Trophoblast cell (in vitro differentiated cells and primary cell): ENCODE measurements around the gene GARNL3.
A peak's percentile ranks its signal among the peaks of the same experiment; 100 is the strongest.

Experiments
- DNase-seq, 2 donors: peaks; one replicate each; pipeline ENCODE4 v3.0.0-alpha.2; 2016
- H2AFZ ChIP-seq: 2 replicates; pipeline ENCODE4 v1.6.1; 2013; ENCODE audit warnings: low read length, moderate library complexity, mild to moderate bottlenecking; ENCODE audit not compliant: insufficient read depth, poor library complexity
- H2AK5ac ChIP-seq: 2 replicates; pipeline ENCODE4 v1.6.1; 2013; ENCODE audit warnings: mild to moderate bottlenecking, low read length
- H2BK120ac ChIP-seq: 2 replicates; pipeline ENCODE4 v1.6.1; 2013; ENCODE audit warnings: low read length, mild to moderate bottlenecking, moderate library complexity; ENCODE audit not compliant: insufficient read depth, poor library complexity
- H2BK12ac ChIP-seq: 2 replicates; pipeline ENCODE4 v1.6.1; 2013; ENCODE audit warnings: mild to moderate bottlenecking, low read length, moderate library complexity
- H2BK5ac ChIP-seq: 2 replicates; pipeline ENCODE4 v1.6.1; 2013; ENCODE audit warnings: low read length, low read depth, moderate library complexity, mild to moderate bottlenecking; ENCODE audit not compliant: poor library complexity
- H3K14ac ChIP-seq: 2 replicates; pipeline ENCODE4 v1.6.1; 2013; ENCODE audit warnings: mild to moderate bottlenecking, low read length
- H3K18ac ChIP-seq: 2 replicates; pipeline ENCODE4 v1.6.1; 2013; ENCODE audit warnings: mild to moderate bottlenecking, low read length
- H3K23ac ChIP-seq: 2 replicates; pipeline ENCODE4 v1.6.1; 2013; ENCODE audit warnings: low read length
- H3K27ac ChIP-seq: 2 replicates; pipeline ENCODE4 v1.5.1; 2013; ENCODE audit warnings: low read depth, mild to moderate bottlenecking, inconsistent platforms, low read length, moderate library complexity
- H3K27me3 ChIP-seq: 2 replicates; pipeline ENCODE4 v1.6.1; 2013; ENCODE audit warnings: inconsistent platforms, mild to moderate bottlenecking, low read length, moderate library complexity; ENCODE audit not compliant: insufficient read depth
- H3K36me3 ChIP-seq, 2 experiments: 1 replicate in 1 of 2; 2 replicates in 1 of 2; pipeline ENCODE4 v1.6.1; 2013; ENCODE audit warnings: low read length in 2 of 2, mild to moderate bottlenecking in 2 of 2, moderate library complexity in 1 of 2; ENCODE audit not compliant: insufficient read depth in 2 of 2, control insufficient read depth in 1 of 2
- H3K4ac ChIP-seq: 2 replicates; pipeline ENCODE4 v1.6.1; 2013; ENCODE audit warnings: low read depth, mild to moderate bottlenecking, low read length, moderate library complexity
- H3K4me1 ChIP-seq, 2 experiments: 1 replicate in 1 of 2; 2 replicates in 1 of 2; pipeline ENCODE4 v1.6.1; 2013; ENCODE audit warnings: low read length in 2 of 2, mild to moderate bottlenecking in 2 of 2, moderate library complexity in 1 of 2; ENCODE audit not compliant: insufficient read depth in 2 of 2, control insufficient read depth in 1 of 2
- H3K4me2 ChIP-seq: 2 replicates; pipeline ENCODE4 v1.6.1; 2013; ENCODE audit warnings: inconsistent platforms, mild to moderate bottlenecking, low read length, moderate library complexity
- H3K4me3 ChIP-seq: 2 replicates; pipeline ENCODE4 v1.5.1; 2013; ENCODE audit warnings: mild to moderate bottlenecking, low read depth, low read length, inconsistent platforms
- H3K79me1 ChIP-seq: one replicate; pipeline ENCODE4 v1.6.1; 2013; ENCODE audit warnings: low read length
- H3K79me2 ChIP-seq: 2 replicates; pipeline ENCODE4 v1.6.1; 2013; ENCODE audit warnings: low read length, mild to moderate bottlenecking; ENCODE audit not compliant: control insufficient read depth, insufficient read depth, poor library complexity
- H3K9ac ChIP-seq: 2 replicates; pipeline ENCODE4 v1.6.1; 2013; ENCODE audit warnings: mild to moderate bottlenecking, low read length
- H3K9me3 ChIP-seq: 2 replicates; pipeline ENCODE4 v1.6.1; 2013; ENCODE audit warnings: low read depth, mild to moderate bottlenecking, control low read depth, inconsistent platforms, low read length; ENCODE audit not compliant: insufficient read depth
- H4K12ac ChIP-seq: 2 replicates; pipeline ENCODE4 v1.6.1; 2013; ENCODE audit warnings: low read depth, mild to moderate bottlenecking, low read length, moderate library complexity
- H4K8ac ChIP-seq: 2 replicates; pipeline ENCODE4 v1.6.1; 2013; ENCODE audit warnings: low read depth, mild to moderate bottlenecking, low read length, moderate library complexity
- H4K91ac ChIP-seq: one replicate; pipeline ENCODE4 v1.6.1; 2013; ENCODE audit warnings: low read depth, mild to moderate bottlenecking, low read length, moderate library complexity
- WGBS: extraction: QIAGEN DNeasy Blood & Tissue Kit; methylation state at CpG from one replicate; pipeline ENCODE4 v1.1.7; 2013; ENCODE audit warnings: missing lambda C conversion rate; ENCODE audit not compliant: insufficient read length, insufficient coverage; ENCODE audit errors: extremely low coverage; 5-methylcytosine and 5-hydroxymethylcytosine counted together

GARNL3 gene

DNA sequence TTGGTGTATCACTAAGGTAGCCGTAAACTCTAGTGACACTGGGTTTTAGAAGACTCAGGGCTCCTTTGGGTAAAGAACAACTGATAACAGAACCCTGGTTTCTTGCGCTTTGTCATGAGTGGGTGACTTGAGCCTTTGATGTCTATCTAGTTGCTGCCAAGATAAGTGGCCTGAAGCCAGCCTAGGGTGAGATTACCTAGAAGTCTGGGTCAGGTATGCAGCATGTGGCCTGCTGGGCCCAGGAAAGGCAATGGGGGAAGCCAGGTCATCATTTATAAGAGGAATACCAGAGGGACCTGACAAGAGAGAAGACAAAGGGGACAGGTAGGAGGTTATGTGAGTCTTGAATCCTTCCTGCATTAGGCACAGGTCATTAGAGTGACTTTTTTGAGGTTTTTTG lies 23.2 kb upstream of the GARNL3 start:
- no peak overlapping the region for H3K14ac ChIP-seq
- no peaks in the 10 kb centered on the region for H3K27me3 ChIP-seq
- H3K4me2 ChIP-seq: no peak overlapping the region
- H4K8ac ChIP-seq: no peak overlapping the region
- no peak overlapping the region for H2BK5ac ChIP-seq
- DNase-seq: no peak
- no peaks in the 10 kb centered on the region for H3K79me2 ChIP-seq
- H3K4ac ChIP-seq: no peak overlapping the region
- no peaks in the 10 kb centered on the region for H3K36me3 ChIP-seq
- no peak overlapping the region for H2BK120ac ChIP-seq
- no CpG with 5 or more reads among the region's 2 CpGs for WGBS
- H3K18ac ChIP-seq: no peak overlapping the region
- no peaks in the 10 kb centered on the region for H3K79me1 ChIP-seq
- no peak overlapping the region for H3K9ac ChIP-seq
- H2AK5ac ChIP-seq: no peak overlapping the region
- peaks cover 13 to 14% of the 10 kb centered on the region in 2 experiments for H3K4me1 ChIP-seq
- H2BK12ac ChIP-seq: no peak overlapping the region
- H4K91ac ChIP-seq: no peak overlapping the region
- no peak overlapping the region for H3K23ac ChIP-seq
- H2AFZ ChIP-seq: no peak overlapping the region
- H4K12ac ChIP-seq: no peak overlapping the region
- H3K4me3 ChIP-seq: no peak overlapping the region
- H3K9me3 ChIP-seq: peaks cover 2% of the 10 kb centered on the region
- H3K27ac ChIP-seq: no peak overlapping the region

DNA sequence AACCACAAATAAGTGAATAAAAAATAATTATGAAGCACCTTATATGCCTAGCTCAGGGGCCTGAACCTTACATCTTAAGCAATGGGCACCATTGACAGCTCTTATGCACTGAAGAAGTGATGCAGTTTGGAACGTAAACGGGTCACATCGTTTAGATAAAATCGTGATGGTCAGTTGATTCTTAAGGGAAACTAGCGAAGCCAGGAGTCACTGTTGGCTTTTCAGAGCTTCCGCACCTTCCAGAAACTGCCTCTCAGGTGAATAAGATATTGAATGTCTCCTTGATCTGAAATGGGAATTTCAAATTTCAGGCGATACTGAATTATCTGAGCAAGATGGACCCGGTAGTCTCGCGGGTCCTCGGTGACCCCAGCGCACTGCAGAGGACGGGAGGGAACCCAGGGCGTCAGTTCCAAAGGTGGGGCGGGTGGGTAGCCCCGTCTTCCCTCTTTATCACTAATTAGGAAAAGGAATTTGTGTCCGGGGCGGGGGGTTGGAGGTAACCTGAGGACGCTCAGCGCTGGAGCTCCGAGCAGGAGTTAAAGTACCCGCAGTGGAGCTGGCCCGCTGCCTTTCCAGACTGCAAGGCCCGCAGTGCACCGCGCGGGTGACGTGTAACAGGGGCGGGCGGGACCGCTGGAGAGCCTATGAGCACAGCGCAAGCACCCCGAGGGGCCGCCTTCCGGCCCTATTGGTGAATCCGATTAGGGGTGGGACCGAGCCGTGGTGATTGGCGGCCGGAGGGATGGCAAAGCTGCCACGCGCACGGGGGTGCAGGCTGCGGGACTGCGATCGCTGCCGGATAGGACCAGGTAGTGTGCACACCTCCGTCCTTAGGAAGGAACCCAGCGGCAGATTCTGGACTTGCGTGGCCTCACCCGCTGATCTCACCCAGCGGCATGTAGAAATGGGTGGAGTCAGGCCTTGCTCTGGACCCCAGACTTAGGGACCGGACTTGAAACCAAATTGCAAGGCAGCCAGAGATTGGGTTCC lies 19.7 kb upstream of the GARNL3 start:
- no peak overlapping the region for H2BK12ac ChIP-seq

DNA sequence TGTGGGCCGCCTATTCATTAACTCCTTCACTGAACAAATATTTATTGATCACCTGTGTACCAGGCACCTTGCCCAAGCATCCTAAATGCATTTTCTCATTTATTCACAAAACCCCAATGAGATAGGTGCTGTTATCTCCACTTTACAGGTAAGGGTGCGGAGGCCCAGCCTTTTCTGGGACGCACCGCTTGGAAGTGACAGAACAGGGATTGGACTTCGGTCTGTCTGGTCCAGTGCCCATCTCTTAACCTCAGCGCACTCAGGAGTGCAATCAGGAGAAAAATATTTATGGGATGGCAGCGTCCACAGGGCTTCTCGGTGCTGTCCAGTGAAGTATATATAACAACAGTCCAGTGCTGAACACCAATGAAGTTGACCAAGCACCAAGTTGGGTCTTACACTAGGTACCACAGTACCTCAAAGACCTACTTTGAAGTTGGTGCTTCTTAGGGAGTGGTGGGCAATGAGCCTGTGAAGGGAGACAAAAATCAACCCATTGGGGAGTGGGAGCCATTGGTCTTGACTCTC lies 18.9 kb upstream of the GARNL3 start:
- H3K23ac ChIP-seq: no peak overlapping the region
- no peak for DNase-seq
- H3K4me2 ChIP-seq: peak overlapping the region; percentile 99
- no peak overlapping the region for H3K4ac ChIP-seq
- no peak overlapping the region for H2AK5ac ChIP-seq
- no peak overlapping the region for H2BK120ac ChIP-seq
- no peaks in the 10 kb centered on the region for H3K79me1 ChIP-seq
- H4K91ac ChIP-seq: no peak overlapping the region
- H3K27me3 ChIP-seq: no peaks in the 10 kb centered on the region
- no peak overlapping the region for H4K8ac ChIP-seq
- no peaks in the 10 kb centered on the region for H3K36me3 ChIP-seq
- H2AFZ ChIP-seq: peak overlapping the region; percentile 6
- peak overlapping the region; percentile 34 for H2BK12ac ChIP-seq
- H3K9me3 ChIP-seq: no peaks in the 10 kb centered on the region
- no CpG with 5 or more reads among the region's 8 CpGs for WGBS
- H3K4me3 ChIP-seq: no peak overlapping the region
- no peak overlapping the region for H2BK5ac ChIP-seq
- no peak overlapping the region for H3K14ac ChIP-seq
- H3K4me1 ChIP-seq: peaks cover 5 to 8% of the 10 kb centered on the region in 2 experiments
- no peak overlapping the region for H4K12ac ChIP-seq
- H3K18ac ChIP-seq: no peak overlapping the region
- H3K79me2 ChIP-seq: peaks cover 1% of the 10 kb centered on the region
- no peak overlapping the region for H3K27ac ChIP-seq
- H3K9ac ChIP-seq: no peak overlapping the region

More for the DNA sequence above, 19.7 kb upstream of the GARNL3 start:
- Histone ChIP-seq H3K23ac (no peak overlapping the region), H3K9ac (peak overlapping the region; percentile 59), H3K4me3 (peak overlapping the region; percentile 88), H4K8ac (peak overlapping the region; percentile 83), H3K79me2 (no peaks in the 10 kb centered on the region), H3K9me3 (peaks cover 2% of the 10 kb centered on the region), H4K91ac (peak overlapping the region; percentile 46), H3K36me3 (no peaks in the 10 kb centered on the region), H3K4me1 (peaks cover 5 to 10% of the 10 kb centered on the region in 2 experiments), H2AFZ (peak overlapping the region; percentile 98), H2BK120ac (no peak overlapping the region), H2AK5ac (no peak overlapping the region), H3K27me3 (no peaks in the 10 kb centered on the region), H3K79me1 (no peaks in the 10 kb centered on the region), H2BK5ac (no peak overlapping the region), H3K4ac (no peak overlapping the region), H3K4me2 (peak overlapping the region; percentile 99), H3K27ac (no peak overlapping the region), H4K12ac (peak overlapping the region; percentile 50), H3K18ac (no peak overlapping the region), H3K14ac (peak overlapping the region; percentile 32)
- WGBS: no CpG with 5 or more reads among the region's 53 CpGs
- DNase-seq: peak; percentile 98 to 99

DNA sequence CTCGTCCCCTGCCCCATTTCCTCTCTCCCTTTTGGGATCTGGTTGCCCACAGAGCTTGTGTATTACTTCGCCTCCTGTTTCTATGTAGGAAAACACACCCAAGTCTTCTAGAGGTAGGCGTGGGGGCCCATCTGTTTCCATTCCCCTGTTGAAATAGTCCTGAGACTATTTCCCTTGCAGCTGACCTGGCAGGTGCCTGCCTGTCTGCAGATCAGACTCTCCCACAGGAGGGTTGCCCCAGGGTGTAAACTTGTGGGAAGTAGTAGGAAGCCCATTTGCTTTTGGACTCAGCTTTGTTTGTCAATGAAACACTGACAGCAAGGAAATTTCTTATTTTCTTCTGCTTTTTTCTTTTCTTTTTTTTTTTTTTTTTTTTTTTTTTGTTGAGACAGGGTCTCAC lies 16.3 kb upstream of the GARNL3 start:
- no peak overlapping the region for H2BK12ac ChIP-seq
- no peak overlapping the region for H4K8ac ChIP-seq
- no peak overlapping the region for H2AK5ac ChIP-seq
- no peak overlapping the region for H3K14ac ChIP-seq
- H4K91ac ChIP-seq: no peak overlapping the region
- H3K4me2 ChIP-seq: no peak overlapping the region
- H3K27me3 ChIP-seq: no peaks in the 10 kb centered on the region
- H3K4ac ChIP-seq: no peak overlapping the region
- no peak overlapping the region for H2AFZ ChIP-seq
- H3K4me3 ChIP-seq: no peak overlapping the region
- H3K36me3 ChIP-seq: no peaks in the 10 kb centered on the region
- H3K18ac ChIP-seq: no peak overlapping the region
- H3K79me1 ChIP-seq: no peaks in the 10 kb centered on the region
- H3K4me1 ChIP-seq: peaks cover 3 to 8% of the 10 kb centered on the region in 2 experiments
- DNase-seq: no peak
- H2BK5ac ChIP-seq: no peak overlapping the region
- H3K79me2 ChIP-seq: peaks cover 1% of the 10 kb centered on the region
- H3K23ac ChIP-seq: no peak overlapping the region
- H3K9ac ChIP-seq: no peak overlapping the region
- H2BK120ac ChIP-seq: no peak overlapping the region
- no CpG with 5 or more reads among the region's 3 CpGs for WGBS
- no peak overlapping the region for H4K12ac ChIP-seq
- H3K9me3 ChIP-seq: no peaks in the 10 kb centered on the region
- no peak overlapping the region for H3K27ac ChIP-seq
